ENCODE results near the gene ZNF692. TPM values are rescaled to one million over a fixed set of nuclear protein-coding genes. Genes with fewer than 3 reads are reported as not detected.

Gene ZNF692
- total and polyA plus RNA-seq, 2 of the 13 experiments (the other 11 are each of a cell fraction or from before 2014, with no cell fraction given) = 27.3 to 45.8 TPM

DNA sequence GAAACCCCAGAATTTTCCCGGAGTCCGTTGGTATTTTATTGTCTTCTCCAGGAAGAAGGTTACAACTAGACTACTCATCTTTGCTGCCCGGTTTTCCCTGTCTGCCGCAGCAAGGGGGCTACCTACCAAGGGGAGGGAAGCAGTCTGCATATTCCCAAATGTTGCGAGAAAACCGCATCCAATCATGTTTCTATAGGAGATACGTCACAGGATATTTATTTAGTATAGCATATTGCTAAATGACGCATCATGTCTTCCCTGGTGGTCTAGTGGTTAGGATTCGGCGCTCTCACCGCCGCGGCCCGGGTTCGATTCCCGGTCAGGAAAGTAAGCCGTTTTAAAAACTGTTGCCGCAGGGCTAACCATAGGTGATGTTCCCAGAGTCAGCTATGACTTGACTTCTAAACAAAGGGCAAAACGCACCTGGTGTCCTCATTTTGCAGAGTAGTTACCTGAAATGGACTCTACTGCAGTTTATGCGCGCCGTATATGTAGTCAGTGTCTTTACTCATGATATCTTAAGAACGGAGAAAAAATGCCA lies 15.2 kb upstream of the ZNF692 start (continued):
- TF ChIP-seq, protein P1, sequence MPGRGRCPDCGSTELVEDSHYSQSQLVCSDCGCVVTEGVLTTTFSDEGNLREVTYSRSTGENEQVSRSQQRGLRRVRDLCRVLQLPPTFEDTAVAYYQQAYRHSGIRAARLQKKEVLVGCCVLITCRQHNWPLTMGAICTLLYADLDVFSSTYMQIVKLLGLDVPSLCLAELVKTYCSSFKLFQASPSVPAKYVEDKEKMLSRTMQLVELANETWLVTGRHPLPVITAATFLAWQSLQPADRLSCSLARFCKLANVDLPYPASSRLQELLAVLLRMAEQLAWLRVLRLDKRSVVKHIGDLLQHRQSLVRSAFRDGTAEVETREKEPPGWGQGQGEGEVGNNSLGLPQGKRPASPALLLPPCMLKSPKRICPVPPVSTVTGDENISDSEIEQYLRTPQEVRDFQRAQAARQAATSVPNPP (CRISPR knock-in tag; IDR thresholded peaks at IDR 0.05) = peak; percentile 35; the same call in 1 of the 2 replicates
- TF ChIP-seq ZNF253 (CRISPR knock-in tag; IDR thresholded peaks at IDR 0.05; ENCODE audit: borderline replicate concordance) (0 out of 2 replicates have a peak, but pooled peaks have one; percentile 46), EHMT2 (IDR thresholded peaks at IDR 0.05; ENCODE audit: borderline replicate concordance, low read depth, low read length) (peak; percentile 34; the same call in 1 of the 2 replicates), ZFP37 (CRISPR knock-in tag; IDR thresholded peaks at IDR 0.05; ENCODE audit: borderline replicate concordance) (no peak), IRF2 (CRISPR knock-in tag; IDR thresholded peaks at IDR 0.05) (no peak), CHD4 (IDR thresholded peaks at IDR 0.05; ENCODE audit: borderline replicate concordance, low read length) (peak; percentile 83; the same call in 1 of the 2 replicates), ZNF660 (CRISPR knock-in tag; IDR thresholded peaks at IDR 0.05; ENCODE audit: borderline replicate concordance, low read depth) (no peak), NCOR1 (IDR thresholded peaks at IDR 0.05; ENCODE audit: borderline replicate concordance, low read length) (peak; percentile 41; the same call in 1 of the 2 replicates), KMT2A (CRISPR knock-in tag; IDR thresholded peaks at IDR 0.05) (no peak; the same call in 1 of the 2 replicates), ZNF180 (CRISPR knock-in tag; IDR thresholded peaks at IDR 0.05; ENCODE audit: borderline replicate concordance, low read depth) (0 out of 2 replicates have a peak, but pooled peaks have one; percentile 9), ZKSCAN5 (CRISPR knock-in tag; IDR thresholded peaks at IDR 0.05) (no peak)
- TF ChIP-seq, protein P2, sequence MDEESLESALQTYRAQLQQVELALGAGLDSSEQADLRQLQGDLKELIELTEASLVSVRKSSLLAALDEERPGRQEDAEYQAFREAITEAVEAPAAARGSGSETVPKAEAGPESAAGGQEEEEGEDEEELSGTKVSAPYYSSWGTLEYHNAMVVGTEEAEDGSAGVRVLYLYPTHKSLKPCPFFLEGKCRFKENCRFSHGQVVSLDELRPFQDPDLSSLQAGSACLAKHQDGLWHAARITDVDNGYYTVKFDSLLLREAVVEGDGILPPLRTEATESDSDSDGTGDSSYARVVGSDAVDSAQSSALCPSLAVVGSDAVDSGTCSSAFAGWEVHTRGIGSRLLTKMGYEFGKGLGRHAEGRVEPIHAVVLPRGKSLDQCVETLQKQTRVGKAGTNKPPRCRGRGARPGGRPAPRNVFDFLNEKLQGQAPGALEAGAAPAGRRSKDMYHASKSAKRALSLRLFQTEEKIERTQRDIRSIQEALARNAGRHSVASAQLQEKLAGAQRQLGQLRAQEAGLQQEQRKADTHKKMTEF (CRISPR knock-in tag; IDR thresholded peaks at IDR 0.05) = peak; percentile 37; the same call in 1 of the 2 replicates
- TF ChIP-seq, protein P3, sequence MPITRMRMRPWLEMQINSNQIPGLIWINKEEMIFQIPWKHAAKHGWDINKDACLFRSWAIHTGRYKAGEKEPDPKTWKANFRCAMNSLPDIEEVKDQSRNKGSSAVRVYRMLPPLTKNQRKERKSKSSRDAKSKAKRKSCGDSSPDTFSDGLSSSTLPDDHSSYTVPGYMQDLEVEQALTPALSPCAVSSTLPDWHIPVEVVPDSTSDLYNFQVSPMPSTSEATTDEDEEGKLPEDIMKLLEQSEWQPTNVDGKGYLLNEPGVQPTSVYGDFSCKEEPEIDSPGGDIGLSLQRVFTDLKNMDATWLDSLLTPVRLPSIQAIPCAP (CRISPR knock-in tag; IDR thresholded peaks at IDR 0.05; ENCODE audit: low read depth) = 0 out of 2 replicates have a peak, but pooled peaks have one; percentile 10
- TF ChIP-seq, protein P4, sequence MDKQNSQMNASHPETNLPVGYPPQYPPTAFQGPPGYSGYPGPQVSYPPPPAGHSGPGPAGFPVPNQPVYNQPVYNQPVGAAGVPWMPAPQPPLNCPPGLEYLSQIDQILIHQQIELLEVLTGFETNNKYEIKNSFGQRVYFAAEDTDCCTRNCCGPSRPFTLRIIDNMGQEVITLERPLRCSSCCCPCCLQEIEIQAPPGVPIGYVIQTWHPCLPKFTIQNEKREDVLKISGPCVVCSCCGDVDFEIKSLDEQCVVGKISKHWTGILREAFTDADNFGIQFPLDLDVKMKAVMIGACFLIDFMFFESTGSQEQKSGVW (CRISPR knock-in tag; IDR thresholded peaks at IDR 0.05; ENCODE audit: borderline replicate concordance) = no peak
- TF ChIP-seq, protein P5, sequence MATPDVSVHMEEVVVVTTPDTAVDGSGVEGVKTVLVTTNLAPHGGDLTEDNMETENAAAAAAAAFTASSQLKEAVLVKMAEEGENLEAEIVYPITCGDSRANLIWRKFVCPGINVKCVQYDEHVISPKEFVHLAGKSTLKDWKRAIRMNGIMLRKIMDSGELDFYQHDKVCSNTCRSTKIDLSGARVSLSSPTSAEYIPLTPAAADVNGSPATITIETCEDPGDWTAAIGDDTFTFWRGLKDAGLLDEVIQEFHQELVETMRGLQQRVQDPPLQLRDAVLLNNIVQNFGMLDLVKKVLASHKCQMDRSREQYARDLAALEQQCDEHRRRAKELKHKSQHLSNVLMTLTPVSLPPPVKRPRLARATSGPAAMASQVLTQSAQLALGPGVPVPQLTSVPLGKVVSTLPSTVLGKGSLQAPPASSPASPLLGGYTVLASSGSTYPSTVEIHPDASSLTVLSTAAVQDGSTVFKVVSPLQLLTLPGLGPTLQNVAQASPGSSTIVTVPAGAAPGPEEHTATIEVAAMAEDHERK (CRISPR knock-in tag; IDR thresholded peaks at IDR 0.05; ENCODE audit: low read depth) = no peak; the same call in 1 of the 2 replicates
- TF ChIP-seq, protein P6, sequence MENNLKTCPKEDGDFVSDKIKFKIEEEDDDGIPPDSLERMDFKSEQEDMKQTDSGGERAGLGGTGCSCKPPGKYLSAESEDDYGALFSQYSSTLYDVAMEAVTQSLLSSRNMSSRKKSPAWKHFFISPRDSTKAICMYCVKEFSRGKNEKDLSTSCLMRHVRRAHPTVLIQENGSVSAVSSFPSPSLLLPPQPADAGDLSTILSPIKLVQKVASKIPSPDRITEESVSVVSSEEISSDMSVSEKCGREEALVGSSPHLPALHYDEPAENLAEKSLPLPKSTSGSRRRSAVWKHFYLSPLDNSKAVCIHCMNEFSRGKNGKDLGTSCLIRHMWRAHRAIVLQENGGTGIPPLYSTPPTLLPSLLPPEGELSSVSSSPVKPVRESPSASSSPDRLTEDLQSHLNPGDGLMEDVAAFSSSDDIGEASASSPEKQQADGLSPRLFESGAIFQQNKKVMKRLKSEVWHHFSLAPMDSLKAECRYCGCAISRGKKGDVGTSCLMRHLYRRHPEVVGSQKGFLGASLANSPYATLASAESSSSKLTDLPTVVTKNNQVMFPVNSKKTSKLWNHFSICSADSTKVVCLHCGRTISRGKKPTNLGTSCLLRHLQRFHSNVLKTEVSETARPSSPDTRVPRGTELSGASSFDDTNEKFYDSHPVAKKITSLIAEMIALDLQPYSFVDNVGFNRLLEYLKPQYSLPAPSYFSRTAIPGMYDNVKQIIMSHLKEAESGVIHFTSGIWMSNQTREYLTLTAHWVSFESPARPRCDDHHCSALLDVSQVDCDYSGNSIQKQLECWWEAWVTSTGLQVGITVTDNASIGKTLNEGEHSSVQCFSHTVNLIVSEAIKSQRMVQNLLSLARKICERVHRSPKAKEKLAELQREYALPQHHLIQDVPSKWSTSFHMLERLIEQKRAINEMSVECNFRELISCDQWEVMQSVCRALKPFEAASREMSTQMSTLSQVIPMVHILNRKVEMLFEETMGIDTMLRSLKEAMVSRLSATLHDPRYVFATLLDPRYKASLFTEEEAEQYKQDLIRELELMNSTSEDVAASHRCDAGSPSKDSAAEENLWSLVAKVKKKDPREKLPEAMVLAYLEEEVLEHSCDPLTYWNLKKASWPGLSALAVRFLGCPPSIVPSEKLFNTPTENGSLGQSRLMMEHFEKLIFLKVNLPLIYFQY (CRISPR knock-in tag; IDR thresholded peaks at IDR 0.05; ENCODE audit: borderline replicate concordance) = no peak

All from HepG2 (cell line).